HG03196 (cell line): Measurements from ENCODE around the gene NRIP1.
"Not testable (repeated sequence)": the region's sequence is repeated elsewhere in the genome, so short reads cannot be mapped to it uniquely, and the experiment has no call there.

Source experiments
- ATAC-seq: cut with Tn5 transposase; IDR thresholded peaks from one replicate; pipeline ENCODE4 v1.9.1; 2021; ENCODE audit not compliant: unreplicated experiment

The NRIP1 gene

DNA sequence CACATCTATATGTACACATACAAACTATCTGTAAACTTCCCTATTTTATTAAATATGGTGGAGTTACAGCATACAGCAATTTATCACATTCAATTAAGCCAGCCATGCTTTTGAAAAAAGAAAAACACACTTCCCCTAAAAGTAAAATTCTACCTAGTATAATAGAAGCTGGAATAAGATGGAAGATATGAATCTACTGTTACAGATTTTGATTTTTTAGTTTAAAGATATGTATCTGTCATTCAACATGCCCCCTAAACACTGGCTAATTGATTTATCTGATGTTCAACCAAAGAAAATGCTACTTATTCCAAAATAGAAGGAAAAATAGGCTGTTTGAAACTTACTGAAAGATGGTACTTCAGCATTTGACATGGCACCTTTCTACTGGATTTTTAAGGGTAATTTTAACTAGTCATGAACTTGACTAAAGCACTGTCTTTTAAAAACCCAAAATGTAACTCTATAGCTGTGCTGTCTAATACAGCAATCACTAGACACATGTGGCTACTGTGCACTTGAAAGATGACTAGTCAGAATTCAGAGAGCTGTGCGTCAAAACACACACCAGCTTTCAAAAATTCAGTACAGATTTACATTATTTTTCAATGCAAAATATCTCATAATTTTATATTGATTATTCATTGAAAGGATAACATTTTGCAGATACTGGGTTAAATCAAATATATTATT, 25.0 kb downstream of the NRIP1 start:
- no peak for ATAC-seq

GRCh38 chr21:15037900-15038293, 26.9 kb downstream of the NRIP1 start:
- ATAC-seq, result no peak

DNA sequence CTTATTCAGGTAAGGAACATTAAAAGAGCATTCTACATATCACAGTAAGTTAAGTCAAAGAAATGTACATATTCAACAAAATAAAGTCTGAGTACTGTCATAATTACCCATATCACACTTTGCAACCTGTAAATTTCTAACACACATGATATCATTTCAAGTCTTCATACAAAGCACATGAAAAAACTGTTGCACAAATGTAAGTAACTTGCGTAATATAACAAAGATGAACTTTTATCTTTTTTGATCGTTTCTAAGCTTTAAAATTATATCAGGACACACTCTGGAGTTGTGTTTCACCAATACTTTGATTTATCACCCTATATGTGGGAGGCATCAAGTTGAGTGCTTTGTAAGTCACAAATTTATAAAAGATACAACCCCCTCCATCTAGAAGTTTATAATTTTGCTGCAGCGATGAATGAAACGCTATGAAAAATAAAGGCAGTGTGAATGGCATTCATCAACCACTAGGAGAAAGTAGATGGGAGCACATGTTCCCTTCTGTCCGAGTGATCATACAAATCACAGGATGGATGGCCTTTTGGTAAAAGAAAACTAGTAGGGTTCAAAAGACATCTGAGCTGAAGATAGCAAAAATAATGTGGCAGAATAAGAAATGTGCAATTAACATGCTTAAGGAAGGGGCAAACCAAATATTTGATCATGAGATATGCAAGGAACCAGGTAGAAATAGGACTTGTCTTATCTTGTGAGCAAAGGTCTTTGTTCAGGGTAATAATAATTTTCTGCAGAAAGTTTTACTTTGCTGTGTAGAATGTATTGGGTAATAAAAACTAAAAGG, 27.5 kb downstream of the NRIP1 start:
- ATAC-seq, result no peak

GRCh38 chr21:15036189-15036588, 28.6 kb downstream of the NRIP1 start:
- ATAC-seq, result no peak

- ATAC-seq, result no peak
These were observed 30.5 kb downstream of the NRIP1 start for GRCh38 chr21:15034126-15034853.

- no peak for ATAC-seq
These were observed 32.9 kb downstream of the NRIP1 start for GRCh38 chr21:15031790-15032357.

- ATAC-seq, result not testable (repeated sequence)
These were observed 33.4 kb downstream of the NRIP1 start for GRCh38 chr21:15031362-15031761.

DNA sequence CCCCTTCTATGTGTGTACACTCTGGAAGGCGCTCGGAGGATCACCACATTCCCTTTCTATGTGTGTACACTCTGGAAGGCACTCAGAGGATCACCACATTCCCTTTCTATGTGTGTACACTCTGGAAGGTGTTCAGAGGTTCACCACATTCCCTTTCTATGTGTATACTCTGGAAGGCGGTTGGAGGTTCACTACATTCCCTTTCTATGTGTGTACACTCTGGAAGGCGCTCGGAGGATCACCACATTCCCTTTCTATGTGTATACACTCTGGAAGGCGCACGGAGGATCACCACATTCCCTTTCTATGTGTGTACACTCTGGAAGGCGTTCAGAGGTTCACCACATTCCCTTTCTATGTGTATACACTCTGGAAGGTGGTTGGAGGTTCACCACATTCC, 33.9 kb downstream of the NRIP1 start:
- not testable (repeated sequence) for ATAC-seq

DNA sequence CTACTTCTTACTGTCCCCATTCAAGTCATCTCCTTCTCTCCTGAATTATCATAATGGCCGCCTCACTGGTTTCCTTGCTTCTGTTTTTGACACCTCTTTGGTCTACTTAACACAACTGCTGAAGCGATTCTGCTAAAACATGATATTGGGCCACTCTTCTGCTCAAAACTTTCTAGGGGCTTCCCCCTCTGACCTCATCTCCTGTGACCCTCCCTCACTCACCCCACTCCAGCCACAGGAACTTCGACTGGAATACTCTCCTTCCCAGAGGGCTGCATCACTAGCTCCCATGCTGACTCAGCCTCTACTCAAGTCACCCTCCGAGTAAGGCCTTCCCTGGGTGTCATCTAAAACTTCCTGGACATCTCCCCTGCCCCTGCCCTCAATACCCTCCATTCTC, 35.7 kb downstream of the NRIP1 start:
- no peak for ATAC-seq

GRCh38 chr21:15028186-15028585, 36.6 kb downstream of the NRIP1 start:
- no peak for ATAC-seq

DNA sequence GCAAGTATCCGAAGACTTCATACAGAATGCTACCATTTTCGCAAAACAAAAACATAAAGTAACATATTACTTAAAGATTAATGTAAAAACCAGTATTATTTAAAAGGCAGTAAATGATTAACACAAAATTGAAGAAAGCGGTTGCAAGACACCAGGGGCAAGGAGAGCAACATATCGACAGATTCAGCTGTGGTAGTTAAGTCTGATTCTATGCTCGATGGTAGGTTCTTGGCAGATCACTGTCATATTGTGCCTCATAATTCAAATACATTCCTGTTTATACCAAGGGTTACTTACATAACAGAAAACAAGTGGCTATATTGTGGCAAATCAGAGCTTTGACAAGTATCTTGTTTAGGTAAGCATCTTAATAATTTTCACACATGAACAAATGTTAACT, 37.7 kb downstream of the NRIP1 start:
- no peak for ATAC-seq

DNA sequence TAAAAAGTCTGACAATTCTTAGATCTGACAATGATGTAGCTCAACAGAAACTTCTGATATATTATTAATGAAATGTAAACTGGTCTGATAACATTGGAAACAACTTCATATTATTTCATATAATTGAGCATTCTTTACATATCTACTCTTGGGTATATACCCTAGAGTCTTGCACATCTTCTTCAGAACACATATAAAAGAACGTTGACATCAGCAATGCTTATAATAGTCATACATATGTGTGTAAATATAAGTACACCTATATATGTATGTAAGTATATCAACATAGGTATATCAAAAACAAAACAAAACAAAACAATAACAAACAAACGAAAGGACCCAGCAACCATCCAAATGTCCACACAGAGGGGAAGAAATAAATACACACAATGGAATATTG, 38.4 kb downstream of the NRIP1 start:
- no peak for ATAC-seq

DNA sequence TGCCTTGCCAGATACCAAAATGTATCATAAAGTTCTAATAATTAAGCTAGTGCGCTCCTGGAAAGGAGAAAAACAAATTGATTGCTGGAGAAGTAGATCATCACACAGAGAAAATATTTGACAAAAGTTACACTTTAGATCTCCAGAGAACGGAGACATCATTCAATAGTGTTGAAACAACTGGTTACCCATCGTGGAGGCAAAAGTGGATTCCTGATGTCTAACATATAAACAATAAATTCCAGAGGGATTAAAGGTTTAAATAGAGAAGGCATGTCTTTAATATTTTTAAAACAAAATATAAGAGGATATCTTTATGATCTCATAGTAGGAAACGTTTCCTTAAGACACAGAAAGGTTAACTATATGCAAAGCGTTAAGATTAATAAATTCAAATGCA, 41.0 kb downstream of the NRIP1 start:
- no peak for ATAC-seq

GRCh38 chr21:15022608-15023261, 42.1 kb downstream of the NRIP1 start:
- no peak for ATAC-seq

GRCh38 chr21:15020797-15021196, 44.0 kb downstream of the NRIP1 start:
- ATAC-seq, result no peak

DNA sequence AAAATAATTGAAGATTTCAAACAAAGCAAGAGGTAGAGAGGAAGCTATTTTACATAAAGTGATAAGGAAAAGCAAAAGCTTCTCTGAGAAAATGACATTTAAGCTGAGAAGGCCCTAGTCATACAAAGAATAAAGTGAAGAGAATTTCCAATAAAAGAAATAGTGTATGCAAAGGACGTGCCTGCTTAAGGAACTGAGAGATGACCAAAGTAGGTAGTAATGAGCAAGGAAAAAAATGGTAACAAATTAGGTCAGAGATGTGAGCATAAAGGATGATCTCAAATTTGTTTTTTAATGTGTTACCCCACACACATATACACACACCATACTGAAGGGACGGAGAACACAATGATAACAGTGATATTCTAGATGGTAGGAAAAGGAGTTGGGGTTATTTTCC, 46.4 kb downstream of the NRIP1 start:
- ATAC-seq, result no peak

DNA sequence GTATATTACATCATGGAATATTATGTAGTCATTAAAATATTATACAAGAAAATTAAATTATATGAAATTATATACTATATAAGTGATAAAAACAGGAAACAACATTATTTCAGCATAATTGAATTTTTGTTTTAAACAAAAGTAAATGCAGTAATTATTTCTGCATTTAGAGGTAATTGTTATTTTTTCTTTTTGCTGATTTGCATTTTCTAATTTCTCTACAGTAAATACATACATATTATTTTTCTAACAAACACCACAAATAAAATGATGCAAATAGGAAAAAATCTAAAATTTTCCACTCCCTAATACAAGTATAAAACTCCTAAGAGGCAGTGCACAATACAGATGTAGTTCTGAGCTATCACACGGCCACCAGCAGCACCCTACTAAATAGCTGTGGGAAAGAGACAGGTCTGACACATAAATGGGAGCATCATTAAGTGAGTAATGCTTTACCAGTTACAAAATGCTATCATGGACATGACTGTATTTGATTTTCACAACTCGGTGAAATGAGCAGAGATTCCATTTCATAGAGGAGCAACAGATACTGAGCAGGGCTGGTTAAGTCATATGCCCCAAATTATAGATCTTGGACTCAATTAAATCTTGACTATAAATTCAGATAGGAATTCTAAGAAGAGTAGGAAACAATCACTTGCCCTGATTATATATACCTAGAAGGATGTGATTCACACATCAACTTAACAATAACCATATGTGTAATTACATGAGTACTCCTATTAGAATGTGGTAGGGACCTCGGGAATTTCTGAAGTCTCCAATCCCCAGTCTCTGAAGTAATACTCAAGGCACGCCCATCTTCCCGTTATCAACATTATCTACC, 49.0 kb downstream of the NRIP1 start:
- no peak for ATAC-seq

- no peak for ATAC-seq
These were observed 50.6 kb downstream of the NRIP1 start for GRCh38 chr21:15014221-15014620.

GRCh38 chr21:15011967-15012366, 52.8 kb downstream of the NRIP1 start:
- ATAC-seq, result no peak

DNA sequence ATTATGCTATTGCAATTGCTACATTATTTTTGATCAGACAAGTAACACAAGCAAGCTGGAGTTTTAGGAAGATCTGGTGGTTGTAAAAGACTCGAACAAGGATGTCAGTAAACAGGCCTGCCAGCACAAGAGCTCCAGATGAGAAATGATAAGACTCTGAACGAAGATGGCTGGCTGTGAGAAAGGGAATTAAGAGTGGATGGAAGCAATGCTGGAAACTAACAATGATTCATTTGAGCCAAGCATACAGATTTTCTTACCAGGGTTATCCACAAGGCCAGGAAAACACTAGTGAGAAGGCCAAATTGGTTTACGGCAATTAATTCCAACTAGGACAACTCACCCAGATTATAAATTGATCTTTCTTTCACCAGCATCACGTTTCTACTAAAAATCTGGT, 54.2 kb downstream of the NRIP1 start:
- ATAC-seq, result no peak
